PC-9 (cell line): Measurements from ENCODE around the gene TSPAN11.

Experiments
- CTCF ChIP-seq: fragments of 200-600 bp; sonication (generic); conservative IDR thresholded peaks from 2 replicates; pipeline ENCODE4 v1.6.1; 2017; ENCODE audit warnings: mixed run types, antibody characterized with exemption, mild to moderate bottlenecking, moderate library complexity
- EZH2 ChIP-seq: fragments of 200-600 bp; sonication (generic); IDR thresholded peaks from 2 replicates; pipeline ENCODE4 v1.8.0; 2017; ENCODE audit warnings: antibody characterized with exemption, low read depth

DNA sequence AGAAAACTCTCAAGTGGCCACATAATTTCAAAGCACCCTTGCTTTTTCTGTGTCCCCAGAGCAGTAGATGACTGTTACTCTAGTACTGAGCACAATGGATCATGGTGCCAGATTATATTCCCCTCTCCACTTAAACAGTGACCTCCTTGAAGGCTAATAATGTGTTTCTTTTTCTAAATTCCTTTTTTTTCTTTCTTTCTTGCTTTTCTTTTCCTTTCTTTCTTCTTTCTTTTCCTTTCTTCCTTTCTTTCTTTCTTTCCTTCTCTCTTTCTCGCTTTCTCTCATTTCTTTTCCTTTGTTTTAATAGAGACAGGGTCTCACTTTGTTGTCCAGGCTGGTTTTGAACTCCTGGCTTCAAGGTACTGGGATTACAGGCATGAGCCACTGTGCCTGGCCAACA, 26.2 kb upstream of the TSPAN11 start:
- TF ChIP-seq EZH2, result no peak
- no peak for TF ChIP-seq CTCF
